ENCODE results near the gene PICALM. TPM values are rescaled to one million over a fixed set of nuclear protein-coding genes. Genes with fewer than 3 reads are reported as not detected.
"Not testable (repeated sequence)": the region's sequence is repeated elsewhere in the genome, so short reads cannot be mapped to it uniquely, and the experiment has no call there.

Gene PICALM
- polyA plus RNA-seq, 2 of the 4 experiments (the other 2 are of a cell fraction): 113 to 195 TPM

DNA sequence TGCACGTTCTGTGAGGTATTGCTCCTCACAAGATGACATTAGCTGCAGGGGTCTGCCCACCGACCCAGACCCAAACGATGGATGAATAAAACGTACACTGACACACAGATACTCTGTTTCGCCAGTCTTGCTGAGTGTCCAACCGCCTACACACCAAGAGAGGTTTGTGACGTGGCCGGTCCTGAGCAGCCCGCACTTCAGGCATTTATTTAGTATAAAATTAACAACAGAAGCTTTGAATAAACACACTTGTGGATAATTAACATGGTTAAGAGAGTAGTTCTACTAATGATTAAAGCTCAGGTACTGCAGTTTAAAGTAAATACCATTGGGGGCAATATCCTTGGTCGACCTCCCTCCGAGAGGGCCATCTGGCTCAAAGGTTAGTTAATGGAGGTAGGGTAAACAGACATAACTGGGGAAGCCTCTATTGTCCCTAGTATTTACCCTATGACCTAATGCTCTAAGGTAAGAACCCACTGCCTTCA lies 138.0 kb downstream of the PICALM start:
- H3K4me1 ChIP-seq: no peaks in the 10 kb centered on the region
- FAIRE-seq: no peak
- no peak overlapping the region for H3K4me2 ChIP-seq
- ChIA-PET CTCF (no interaction called here), POLR2A (no interaction called here)
- H3K4me3 ChIP-seq: no peak overlapping the region
- no peak overlapping the region for H3K27ac ChIP-seq
- TF ChIP-seq FOSB (CRISPR knock-in tag; IDR thresholded peaks at IDR 0.05) (no peak), HEYL (CRISPR knock-in tag; IDR thresholded peaks at IDR 0.05) (no peak), JUNB (IDR thresholded peaks at IDR 0.05) (no peak)
- WGBS (ENCODE audit: missing lambda C conversion rate): 47% methylated on average over 11 of the region's 11 CpGs
- no peak for DNase-seq (ENCODE audit: low read depth in 1 of 2, low spot score in 1 of 2)
- ATAC-seq: no peak
- H3K9me3 ChIP-seq: peaks cover 5% of the 10 kb centered on the region; the same call in 2 of the 3 replicates

DNA sequence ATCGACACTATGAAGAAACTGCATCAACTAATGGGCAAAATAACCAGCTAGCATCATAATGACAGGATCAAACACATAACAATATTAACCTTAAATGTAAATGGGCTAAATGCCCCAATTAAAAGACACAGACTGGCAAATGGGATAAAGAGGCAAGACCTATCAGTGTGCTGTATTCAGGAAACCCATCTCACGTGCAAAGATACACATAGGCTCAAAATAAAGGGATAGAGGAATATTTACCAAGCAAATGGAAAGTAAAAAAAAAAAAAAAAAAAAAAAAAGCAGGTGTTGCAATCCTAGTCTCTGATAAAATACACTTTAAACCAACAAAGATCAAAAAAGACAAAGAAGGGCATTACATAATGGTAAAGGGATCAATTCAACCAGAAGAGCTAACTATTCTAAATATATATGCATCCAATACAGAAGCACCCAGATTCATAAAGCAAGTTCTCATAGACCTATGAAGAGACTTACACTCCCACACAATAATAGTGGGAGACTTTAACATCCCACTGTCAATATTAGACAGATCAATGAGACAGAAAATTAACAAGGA lies 142.2 kb downstream of the PICALM start:
- H3K4me3 ChIP-seq; H3K27ac ChIP-seq; ATAC-seq; H3K4me2 ChIP-seq; FAIRE-seq; DNase-seq (ENCODE audit: low read depth in 1 of 2, low spot score in 1 of 2); H3K4me1 ChIP-seq; H3K9me3 ChIP-seq; POLR2A ChIA-PET: not testable (repeated sequence)
- 14% methylated on average over 2 of the region's 2 CpGs for WGBS (ENCODE audit: missing lambda C conversion rate)
- CTCF ChIA-PET: interaction anchor here (0.6 to 1.7 kb wide), 2 partner anchors 72 to 389 kb away, joined by 3 to 4 read pairs; partner anchors contain the start of gene CCDC83

DNA sequence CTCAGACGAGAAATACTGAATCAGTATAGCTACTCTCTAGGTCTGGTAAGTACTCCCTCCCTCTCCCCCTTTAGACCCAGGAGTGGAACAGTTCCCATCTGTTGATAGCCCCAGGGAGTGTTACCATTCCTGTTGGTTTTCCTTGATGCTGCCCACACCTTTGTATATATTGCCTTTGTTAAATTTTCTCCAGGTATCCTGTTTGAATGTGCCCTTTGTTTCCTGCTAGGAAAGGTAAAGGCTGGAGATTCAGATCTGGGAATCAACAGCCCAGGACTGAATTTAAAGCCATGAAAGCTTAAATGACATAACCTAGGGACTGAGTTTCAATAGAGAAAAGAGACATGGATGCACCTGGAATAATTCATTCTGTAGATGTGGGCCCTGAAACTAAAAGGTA lies 145.4 kb downstream of the PICALM start:
- 55% methylated on average over 1 of the region's 1 CpG for WGBS (ENCODE audit: missing lambda C conversion rate)
- Histone ChIP-seq H3K27ac (no peak overlapping the region), H3K4me1 (no peaks in the 10 kb centered on the region), H3K4me2 (no peak overlapping the region), H3K9me3 (no peaks in the 10 kb centered on the region; the same call in 2 of the 3 replicates), H3K4me3 (no peak overlapping the region)
- POLR2A ChIA-PET: no interaction called here
- FAIRE-seq: no peak
- DNase-seq (ENCODE audit: low read depth in 1 of 2, low spot score in 1 of 2): no peak
- ATAC-seq: no peak
- TF ChIP-seq SREBF2 (IDR thresholded peaks at IDR 0.05) (no peak), HOXA7 (CRISPR knock-in tag; IDR thresholded peaks at IDR 0.05) (no peak), CBX8 (IDR thresholded peaks at IDR 0.05) (no peak), MYC (IDR thresholded peaks at IDR 0.05; ENCODE audit: borderline replicate concordance, low read length) (no peak), MAFK (IDR thresholded peaks at IDR 0.05; ENCODE audit: partially characterized antibody) (no peak)
- TF ChIP-seq, protein P1, sequence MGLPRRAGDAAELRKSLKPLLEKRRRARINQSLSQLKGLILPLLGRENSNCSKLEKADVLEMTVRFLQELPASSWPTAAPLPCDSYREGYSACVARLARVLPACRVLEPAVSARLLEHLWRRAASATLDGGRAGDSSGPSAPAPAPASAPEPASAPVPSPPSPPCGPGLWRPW (IDR thresholded peaks at IDR 0.05): no peak
- CTCF ChIA-PET: no interaction called here

DNA sequence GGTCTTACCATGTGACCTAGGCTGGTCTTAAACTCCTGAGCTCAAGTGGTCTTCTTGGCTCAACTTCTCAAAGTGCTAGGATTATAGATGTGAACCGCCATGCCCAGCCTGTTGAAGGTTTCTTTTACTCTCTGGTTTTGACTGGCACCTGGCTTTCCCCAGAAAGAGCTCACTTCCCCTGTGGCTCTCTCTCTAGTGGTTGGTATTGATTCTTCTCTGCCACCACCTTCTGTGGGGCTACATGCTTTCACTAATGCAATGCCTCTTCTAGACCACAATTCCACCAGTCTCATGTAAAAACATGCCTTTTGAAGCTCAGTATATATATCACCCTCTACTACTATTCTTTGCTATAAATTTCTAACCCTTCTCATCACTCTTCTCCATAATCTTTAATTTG lies 146.5 kb downstream of the PICALM start:
- H3K9me3 ChIP-seq: no peaks in the 10 kb centered on the region
- DNase-seq (ENCODE audit: low read depth in 1 of 2, low spot score in 1 of 2) (no peak), FAIRE-seq (no peak), ATAC-seq (no peak)
- CTCF ChIA-PET: interaction anchor here (0.7 kb wide), 1 partner anchor 320 kb away, joined by 3 read pairs; no protein-coding TSS in a partner anchor
- H3K4me2 ChIP-seq: no peak overlapping the region
- no peak overlapping the region for H3K27ac ChIP-seq
- 50% methylated on average over 1 of the region's 1 CpG for WGBS (ENCODE audit: missing lambda C conversion rate)
- no peak for TF ChIP-seq HDAC2 (IDR thresholded peaks at IDR 0.05)
- no peak for TF ChIP-seq NR3C1 (IDR thresholded peaks at IDR 0.05)
- TF ChIP-seq FOSL2 (IDR thresholded peaks at IDR 0.05): no peak
- no peak for TF ChIP-seq FOSL2 (CRISPR knock-in tag; IDR thresholded peaks at IDR 0.05)
- no peak for TF ChIP-seq TP53 (CRISPR knock-in tag; IDR thresholded peaks at IDR 0.05)
- TF ChIP-seq JUN (IDR thresholded peaks at IDR 0.05): no peak
- TF ChIP-seq SMC3 (IDR thresholded peaks at IDR 0.05): no peak
- TF ChIP-seq, protein P2, sequence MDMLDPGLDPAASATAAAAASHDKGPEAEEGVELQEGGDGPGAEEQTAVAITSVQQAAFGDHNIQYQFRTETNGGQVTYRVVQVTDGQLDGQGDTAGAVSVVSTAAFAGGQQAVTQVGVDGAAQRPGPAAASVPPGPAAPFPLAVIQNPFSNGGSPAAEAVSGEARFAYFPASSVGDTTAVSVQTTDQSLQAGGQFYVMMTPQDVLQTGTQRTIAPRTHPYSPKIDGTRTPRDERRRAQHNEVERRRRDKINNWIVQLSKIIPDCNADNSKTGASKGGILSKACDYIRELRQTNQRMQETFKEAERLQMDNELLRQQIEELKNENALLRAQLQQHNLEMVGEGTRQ (IDR thresholded peaks at IDR 0.05): no peak
- no peak for TF ChIP-seq FOSB (CRISPR knock-in tag; IDR thresholded peaks at IDR 0.05)
- no peak for TF ChIP-seq POLR2A (IDR thresholded peaks at IDR 0.05; ENCODE audit: low read length)
- TF ChIP-seq, protein P3, sequence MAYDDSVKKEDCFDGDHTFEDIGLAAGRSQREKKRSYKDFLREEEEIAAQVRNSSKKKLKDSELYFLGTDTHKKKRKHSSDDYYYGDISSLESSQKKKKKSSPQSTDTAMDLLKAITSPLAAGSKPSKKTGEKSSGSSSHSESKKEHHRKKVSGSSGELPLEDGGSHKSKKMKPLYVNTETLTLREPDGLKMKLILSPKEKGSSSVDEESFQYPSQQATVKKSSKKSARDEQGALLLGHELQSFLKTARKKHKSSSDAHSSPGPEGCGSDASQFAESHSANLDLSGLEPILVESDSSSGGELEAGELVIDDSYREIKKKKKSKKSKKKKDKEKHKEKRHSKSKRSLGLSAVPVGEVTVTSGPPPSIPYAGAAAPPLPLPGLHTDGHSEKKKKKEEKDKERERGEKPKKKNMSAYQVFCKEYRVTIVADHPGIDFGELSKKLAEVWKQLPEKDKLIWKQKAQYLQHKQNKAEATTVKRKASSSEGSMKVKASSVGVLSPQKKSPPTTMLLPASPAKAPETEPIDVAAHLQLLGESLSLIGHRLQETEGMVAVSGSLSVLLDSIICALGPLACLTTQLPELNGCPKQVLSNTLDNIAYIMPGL (CRISPR knock-in tag; IDR thresholded peaks at IDR 0.05; ENCODE audit: borderline replicate concordance): no peak
- no peak for TF ChIP-seq GATA3 (IDR thresholded peaks at IDR 0.05; ENCODE audit: borderline replicate concordance)
- TF ChIP-seq, protein P4, sequence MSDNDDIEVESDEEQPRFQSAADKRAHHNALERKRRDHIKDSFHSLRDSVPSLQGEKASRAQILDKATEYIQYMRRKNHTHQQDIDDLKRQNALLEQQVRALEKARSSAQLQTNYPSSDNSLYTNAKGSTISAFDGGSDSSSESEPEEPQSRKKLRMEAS (IDR thresholded peaks at IDR 0.05): no peak
- no peak for TF ChIP-seq ZNF302 (CRISPR knock-in tag; IDR thresholded peaks at IDR 0.05)
- TF ChIP-seq CBX8 (IDR thresholded peaks at IDR 0.05): no peak
- no peak for TF ChIP-seq ESRRA (IDR thresholded peaks at IDR 0.05; ENCODE audit: borderline replicate concordance, low read length)
- no peak for TF ChIP-seq NPAS2 (CRISPR knock-in tag; IDR thresholded peaks at IDR 0.05; ENCODE audit: borderline replicate concordance)
- no peak for TF ChIP-seq TFCP2L1 (CRISPR knock-in tag; IDR thresholded peaks at IDR 0.05)
- TF ChIP-seq, protein P5, sequence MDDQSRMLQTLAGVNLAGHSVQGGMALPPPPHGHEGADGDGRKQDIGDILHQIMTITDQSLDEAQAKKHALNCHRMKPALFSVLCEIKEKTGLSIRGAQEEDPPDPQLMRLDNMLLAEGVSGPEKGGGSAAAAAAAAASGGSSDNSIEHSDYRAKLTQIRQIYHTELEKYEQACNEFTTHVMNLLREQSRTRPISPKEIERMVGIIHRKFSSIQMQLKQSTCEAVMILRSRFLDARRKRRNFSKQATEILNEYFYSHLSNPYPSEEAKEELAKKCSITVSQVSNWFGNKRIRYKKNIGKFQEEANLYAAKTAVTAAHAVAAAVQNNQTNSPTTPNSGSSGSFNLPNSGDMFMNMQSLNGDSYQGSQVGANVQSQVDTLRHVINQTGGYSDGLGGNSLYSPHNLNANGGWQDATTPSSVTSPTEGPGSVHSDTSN (IDR thresholded peaks at IDR 0.05): no peak
- no peak for TF ChIP-seq RNF2 (IDR thresholded peaks at IDR 0.05; ENCODE audit: borderline replicate concordance, low read depth)
- TF ChIP-seq RAD21 (conservative IDR thresholded peaks at IDR 0.05 in 1 of 2, IDR thresholded peaks at IDR 0.05 in 1 of 2): no peak
- no peak overlapping the region for H3K4me3 ChIP-seq
- no peaks in the 10 kb centered on the region for H3K4me1 ChIP-seq
- POLR2A ChIA-PET: no interaction called here

All from A549 (cell line).